WTC11 (cell line): ENCODE data around the gene RAB3B. TPM values are rescaled to one million over a fixed set of nuclear protein-coding genes. Genes with fewer than 3 reads are reported as not detected.
A peak's percentile ranks its signal among the peaks of the same experiment; 100 is the strongest.

Experiments used
- ATAC-seq: fragments of 200-7000 bp; cut with Tn5 transposase; 2 replicates; pipeline ENCODE4 v1.10.0; 2021; ENCODE audit warnings: mild to moderate bottlenecking, moderate library complexity
- CTCF ChIA-PET: fragments of 300-600 bp; sonication (Branson Sonifier 250); formaldehyde crosslinking; loops from one replicate; lab custom pipeline; 2021; ENCODE audit warnings: antibody characterized with exemption; lab: Charles Lee
- POLR2A ChIA-PET: fragments of 350-600 bp; sonication (Branson Sonifier 250); formaldehyde crosslinking; loops from one replicate; lab custom pipeline; 2021; ENCODE audit warnings: antibody characterized with exemption; lab: Charles Lee
- DNase-seq: peaks from one replicate; pipeline ENCODE4 v3.0.0; 2021; ENCODE audit warnings: low spot score
- H3K27ac Mint-ChIP-seq: 2 replicates; pipeline ENCODE4 v1.8.0; 2021; ENCODE audit warnings: mixed read lengths
- H3K27me3 Mint-ChIP-seq: 2 replicates; pipeline ENCODE4 v1.8.0; 2021; ENCODE audit warnings: low read depth, mild to moderate bottlenecking, moderate library complexity, mixed read lengths
- H3K36me3 Mint-ChIP-seq: 2 replicates; pipeline ENCODE4 v1.8.0; 2021; ENCODE audit warnings: mixed read lengths
- H3K4me1 Mint-ChIP-seq: 2 replicates; pipeline ENCODE4 v1.8.0; 2022; ENCODE audit warnings: mixed read lengths
- H3K4me3 Mint-ChIP-seq: 2 replicates; pipeline ENCODE4 v1.8.0; 2021; ENCODE audit warnings: mild to moderate bottlenecking, moderate library complexity, mixed read lengths
- H3K9me3 Mint-ChIP-seq: 2 replicates; pipeline ENCODE4 v1.8.0; 2021; ENCODE audit warnings: mixed read lengths
- ELF4 ChIP-seq: sonication (generic); formaldehyde crosslinking; IDR thresholded peaks from 2 replicates; pipeline ENCODE4 v1.8.1; 2022; ENCODE audit warnings: low read depth, mild to moderate bottlenecking, moderate library complexity, missing genetic modification reagents
- EMX1 ChIP-seq: fragments of 250-450 bp; sonication (Bioruptor Pico); IDR thresholded peaks from 2 replicates; pipeline ENCODE4 v1.8.0; 2021; ENCODE audit warnings: mild to moderate bottlenecking
- MYBL2 ChIP-seq: sonication (generic); formaldehyde crosslinking; IDR thresholded peaks from 2 replicates; pipeline ENCODE4 v1.8.1; 2023; ENCODE audit warnings: mild to moderate bottlenecking, moderate library complexity, missing genetic modification reagents
- PRRX2 ChIP-seq: fragments of 250-450 bp; sonication (Bioruptor Pico); IDR thresholded peaks from 2 replicates; pipeline ENCODE4 v1.8.0; 2021; ENCODE audit warnings: mild to moderate bottlenecking
- SMAD4 ChIP-seq: sonication (generic); formaldehyde crosslinking; IDR thresholded peaks from 2 replicates; pipeline ENCODE4 v1.8.0; 2022; ENCODE audit warnings: mild to moderate bottlenecking, missing genetic modification reagents
- SOX15 ChIP-seq: fragments of 250-450 bp; sonication (Bioruptor Pico); IDR thresholded peaks from 2 replicates; pipeline ENCODE4 v1.9.0; 2021; ENCODE audit warnings: mild to moderate bottlenecking
- SP1 ChIP-seq: sonication (generic); formaldehyde crosslinking; conservative IDR thresholded peaks from 2 replicates; pipeline ENCODE4 v1.8.1; 2022; ENCODE audit warnings: missing genetic modification reagents
- TCF7 ChIP-seq: sonication (generic); formaldehyde crosslinking; IDR thresholded peaks from 2 replicates; pipeline ENCODE4 v1.8.0; 2022; ENCODE audit warnings: mild to moderate bottlenecking, low read depth, missing genetic modification reagents, moderate library complexity
- TEAD1 ChIP-seq: sonication (generic); formaldehyde crosslinking; IDR thresholded peaks from 2 replicates; pipeline ENCODE4 v1.8.0; 2022; ENCODE audit warnings: mild to moderate bottlenecking, missing genetic modification reagents
- ZBTB21 ChIP-seq: sonication (generic); formaldehyde crosslinking; IDR thresholded peaks from 2 replicates; pipeline ENCODE4 v1.8.1; 2023; ENCODE audit warnings: mild to moderate bottlenecking, missing genetic modification reagents, borderline replicate concordance
- ZNF121 ChIP-seq: sonication (generic); formaldehyde crosslinking; IDR thresholded peaks from 2 replicates; pipeline ENCODE4 v1.8.0; 2023; ENCODE audit warnings: missing genetic modification reagents
- ZNF263 ChIP-seq: sonication (generic); formaldehyde crosslinking; IDR thresholded peaks from 2 replicates; pipeline ENCODE4 v1.8.1; 2022; ENCODE audit warnings: low read depth, mild to moderate bottlenecking, moderate library complexity, missing genetic modification reagents
- ZNF396 ChIP-seq: fragments of 250-450 bp; sonication (Bioruptor Pico); IDR thresholded peaks from 2 replicates; pipeline ENCODE4 v1.8.0; 2021; ENCODE audit warnings: mild to moderate bottlenecking, moderate library complexity, borderline replicate concordance
- ZNF416 ChIP-seq: fragments of 250-450 bp; sonication (Bioruptor Pico); IDR thresholded peaks from 2 replicates; pipeline ENCODE4 v1.9.0; 2021; ENCODE audit warnings: mild to moderate bottlenecking, inconsistent platforms
- ZNF671 ChIP-seq: fragments of 250-450 bp; sonication (Bioruptor Pico); IDR thresholded peaks from 2 replicates; pipeline ENCODE4 v1.8.0; 2021; ENCODE audit warnings: mild to moderate bottlenecking
- total RNA-seq: library from RNA; stranded (reverse); gene quantifications from 3 replicates; pipeline ENCODE4 v1.2.3, GENCODE V29; 2021
- TF ChIP-seq, protein P1 (sequence below): fragments of 250-450 bp; sonication (Bioruptor Pico); IDR thresholded peaks from 2 replicates; pipeline ENCODE4 v2.1.2; 2022; ENCODE audit warnings: mild to moderate bottlenecking, moderate library complexity
- TF ChIP-seq, protein P2 (sequence below): fragments of 250-450 bp; sonication (Bioruptor Pico); IDR thresholded peaks from 2 replicates; pipeline ENCODE4 v1.9.0; 2021; ENCODE audit warnings: moderate library complexity, mild to moderate bottlenecking, inconsistent platforms, borderline replicate concordance
- TF ChIP-seq, protein P3 (sequence below): sonication (generic); formaldehyde crosslinking; IDR thresholded peaks from 2 replicates; pipeline ENCODE4 v1.8.1; 2023; ENCODE audit warnings: mild to moderate bottlenecking, moderate library complexity, missing genetic modification reagents
- TF ChIP-seq, protein P4 (sequence below): sonication (generic); formaldehyde crosslinking; IDR thresholded peaks from 2 replicates; pipeline ENCODE4 v1.8.1; 2022; ENCODE audit warnings: mild to moderate bottlenecking, missing genetic modification reagents, moderate library complexity, borderline replicate concordance
- TF ChIP-seq, protein P5 (sequence below): sonication (generic); formaldehyde crosslinking; IDR thresholded peaks from 2 replicates; pipeline ENCODE4 v1.8.0; 2023; ENCODE audit warnings: missing genetic modification reagents, mild to moderate bottlenecking, borderline replicate concordance
- TF ChIP-seq, protein P6 (sequence below): sonication (generic); formaldehyde crosslinking; IDR thresholded peaks from 2 replicates; pipeline ENCODE4 v1.8.0; 2023; ENCODE audit warnings: missing genetic modification reagents

The RAB3B gene
- total RNA-seq, 1 experiment from 2014 or later: 36.9 TPM

DNA sequence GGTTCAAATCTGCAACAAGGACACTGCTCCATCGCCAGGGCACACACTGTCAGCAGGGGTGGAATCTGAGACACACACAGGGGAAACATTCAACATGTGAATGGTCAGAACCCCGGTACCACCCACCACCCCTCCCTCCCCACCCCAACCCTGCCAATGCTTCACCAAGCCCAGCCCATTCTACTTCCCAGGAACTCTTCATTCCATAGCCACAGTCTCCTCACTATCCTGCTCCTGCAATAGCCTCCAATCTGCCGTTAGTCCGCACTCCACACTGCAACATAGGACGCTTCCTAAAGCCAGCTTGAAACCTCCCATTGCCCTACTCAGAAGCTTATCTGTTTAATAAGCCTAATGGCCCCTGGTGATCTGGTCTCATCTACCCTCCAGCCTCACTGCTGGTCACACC, 7.5 kb upstream of the RAB3B start:
- no peak overlapping the region for H3K4me3 Mint-ChIP-seq
- H3K9me3 Mint-ChIP-seq: no peaks in the 10 kb centered on the region
- ATAC-seq (peak; percentile 85), DNase-seq (no peak)
- no peak for TF ChIP-seq TCF7 (CRISPR knock-in tag)
- TF ChIP-seq, protein P1, sequence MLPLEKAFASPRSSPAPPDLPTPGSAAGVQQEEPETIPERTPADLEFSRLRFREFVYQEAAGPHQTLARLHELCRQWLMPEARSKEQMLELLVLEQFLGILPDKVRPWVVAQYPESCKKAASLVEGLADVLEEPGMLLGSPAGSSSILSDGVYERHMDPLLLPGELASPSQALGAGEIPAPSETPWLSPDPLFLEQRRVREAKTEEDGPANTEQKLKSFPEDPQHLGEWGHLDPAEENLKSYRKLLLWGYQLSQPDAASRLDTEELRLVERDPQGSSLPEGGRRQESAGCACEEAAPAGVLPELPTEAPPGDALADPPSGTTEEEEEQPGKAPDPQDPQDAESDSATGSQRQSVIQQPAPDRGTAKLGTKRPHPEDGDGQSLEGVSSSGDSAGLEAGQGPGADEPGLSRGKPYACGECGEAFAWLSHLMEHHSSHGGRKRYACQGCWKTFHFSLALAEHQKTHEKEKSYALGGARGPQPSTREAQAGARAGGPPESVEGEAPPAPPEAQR (CRISPR knock-in tag): no peak
- TF ChIP-seq, protein P2, sequence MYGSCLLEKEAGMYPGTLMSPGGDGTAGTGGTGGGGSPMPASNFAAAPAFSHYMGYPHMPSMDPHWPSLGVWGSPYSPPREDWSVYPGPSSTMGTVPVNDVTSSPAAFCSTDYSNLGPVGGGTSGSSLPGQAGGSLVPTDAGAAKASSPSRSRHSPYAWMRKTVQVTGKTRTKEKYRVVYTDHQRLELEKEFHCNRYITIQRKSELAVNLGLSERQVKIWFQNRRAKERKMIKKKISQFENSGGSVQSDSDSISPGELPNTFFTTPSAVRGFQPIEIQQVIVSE (CRISPR knock-in tag): no peak
- TF ChIP-seq, protein P3, sequence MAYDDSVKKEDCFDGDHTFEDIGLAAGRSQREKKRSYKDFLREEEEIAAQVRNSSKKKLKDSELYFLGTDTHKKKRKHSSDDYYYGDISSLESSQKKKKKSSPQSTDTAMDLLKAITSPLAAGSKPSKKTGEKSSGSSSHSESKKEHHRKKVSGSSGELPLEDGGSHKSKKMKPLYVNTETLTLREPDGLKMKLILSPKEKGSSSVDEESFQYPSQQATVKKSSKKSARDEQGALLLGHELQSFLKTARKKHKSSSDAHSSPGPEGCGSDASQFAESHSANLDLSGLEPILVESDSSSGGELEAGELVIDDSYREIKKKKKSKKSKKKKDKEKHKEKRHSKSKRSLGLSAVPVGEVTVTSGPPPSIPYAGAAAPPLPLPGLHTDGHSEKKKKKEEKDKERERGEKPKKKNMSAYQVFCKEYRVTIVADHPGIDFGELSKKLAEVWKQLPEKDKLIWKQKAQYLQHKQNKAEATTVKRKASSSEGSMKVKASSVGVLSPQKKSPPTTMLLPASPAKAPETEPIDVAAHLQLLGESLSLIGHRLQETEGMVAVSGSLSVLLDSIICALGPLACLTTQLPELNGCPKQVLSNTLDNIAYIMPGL: no peak
- TF ChIP-seq MYBL2: no peak
- TF ChIP-seq ZNF416 (CRISPR knock-in tag): no peak
- TF ChIP-seq ELF4: no peak
- TF ChIP-seq SP1 (CRISPR knock-in tag): no peak
- peak overlapping the region; percentile 85 for H3K27ac Mint-ChIP-seq
- ChIA-PET CTCF (interaction anchor here (2.1 kb wide), 1 partner anchor 101 kb away, joined by 11 read pairs; no protein-coding TSS in a partner anchor), POLR2A (no interaction called here)
- H3K4me1 Mint-ChIP-seq: peaks cover 13% of the 10 kb centered on the region
- H3K27me3 Mint-ChIP-seq: peaks cover under 1% of the 10 kb centered on the region; the same call in 1 of the 2 replicates
- H3K36me3 Mint-ChIP-seq: no peaks in the 10 kb centered on the region

DNA sequence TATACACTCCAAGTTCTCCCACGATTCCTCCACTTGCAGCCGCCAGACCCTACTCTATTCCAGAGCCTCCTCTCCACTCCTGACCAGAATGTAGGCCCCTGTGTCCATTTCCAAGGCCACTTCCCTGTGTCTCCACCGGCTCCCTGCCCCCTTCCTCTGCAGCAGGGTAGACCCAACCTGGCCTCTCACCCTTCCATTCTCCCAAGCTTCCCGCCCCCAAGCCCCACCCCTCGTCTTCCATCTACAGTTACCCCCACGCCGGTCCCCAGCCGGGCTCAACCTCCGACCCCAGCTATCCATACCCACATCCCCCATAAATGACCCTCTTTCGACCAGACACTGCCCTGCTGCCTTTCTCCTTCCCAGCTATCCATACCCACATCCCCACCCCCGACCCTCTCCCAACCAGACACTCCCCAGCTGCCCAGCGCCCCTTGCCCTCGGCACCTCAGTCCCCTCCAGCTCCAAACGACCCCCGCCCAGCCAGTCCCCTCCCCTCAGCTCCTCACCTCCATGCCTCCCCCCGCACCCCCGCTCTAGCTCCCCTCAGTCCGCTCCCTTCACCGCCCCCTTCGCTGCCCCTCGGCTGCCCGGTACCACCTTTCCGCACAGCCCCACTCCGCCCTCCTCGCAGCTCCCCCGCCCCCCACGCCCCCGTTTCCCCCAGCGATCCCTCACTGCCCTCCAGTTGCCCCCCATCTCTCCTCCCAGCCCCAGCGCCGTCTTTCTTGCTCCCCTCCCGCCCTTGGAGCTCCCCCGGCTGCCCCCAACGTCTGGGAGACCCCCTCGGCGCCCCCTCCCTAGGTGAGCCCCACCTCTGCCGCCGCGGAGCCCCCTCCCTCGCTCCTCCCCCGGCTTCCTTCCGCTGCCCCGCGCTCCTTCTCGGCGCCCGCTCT, 670 bp downstream of the RAB3B start:
- H3K27me3 Mint-ChIP-seq: peaks cover 12% of the 10 kb centered on the region
- ChIA-PET CTCF (interaction anchor here (0.7 to 1.3 kb wide), 3 partner anchors 12 to 93 kb away, joined by 3 to 6 read pairs (median 4); no protein-coding TSS in a partner anchor), POLR2A (interaction anchor here (0.6 to 1.2 kb wide), 3 partner anchors 16 to 381 kb away, joined by 3 to 7 read pairs (median 4); partner anchors contain the start of genes BTF3L4 and TXNDC12)
- peaks cover 26% of the 10 kb centered on the region for H3K4me1 Mint-ChIP-seq
- no peak overlapping the region for H3K27ac Mint-ChIP-seq
- peak; percentile 43 for ATAC-seq
- H3K9me3 Mint-ChIP-seq: no peaks in the 10 kb centered on the region
- peaks cover 6% of the 10 kb centered on the region; the same call in 1 of the 2 replicates for H3K36me3 Mint-ChIP-seq
- peak; percentile 50 for DNase-seq
- peak overlapping the region; percentile 82 for H3K4me3 Mint-ChIP-seq
- TF ChIP-seq ZBTB21 (CRISPR knock-in tag) (no peak), SOX15 (no peak), ZNF121 (CRISPR knock-in tag) (no peak), EMX1 (CRISPR knock-in tag) (no peak), ZNF671 (CRISPR knock-in tag) (no peak), ZNF396 (CRISPR knock-in tag) (no peak), PRRX2 (CRISPR knock-in tag) (no peak), TEAD1 (no peak), ZNF263 (CRISPR knock-in tag) (no peak), SMAD4 (CRISPR knock-in tag) (no peak)
- TF ChIP-seq, protein P4, sequence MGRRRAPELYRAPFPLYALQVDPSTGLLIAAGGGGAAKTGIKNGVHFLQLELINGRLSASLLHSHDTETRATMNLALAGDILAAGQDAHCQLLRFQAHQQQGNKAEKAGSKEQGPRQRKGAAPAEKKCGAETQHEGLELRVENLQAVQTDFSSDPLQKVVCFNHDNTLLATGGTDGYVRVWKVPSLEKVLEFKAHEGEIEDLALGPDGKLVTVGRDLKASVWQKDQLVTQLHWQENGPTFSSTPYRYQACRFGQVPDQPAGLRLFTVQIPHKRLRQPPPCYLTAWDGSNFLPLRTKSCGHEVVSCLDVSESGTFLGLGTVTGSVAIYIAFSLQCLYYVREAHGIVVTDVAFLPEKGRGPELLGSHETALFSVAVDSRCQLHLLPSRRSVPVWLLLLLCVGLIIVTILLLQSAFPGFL (CRISPR knock-in tag): no peak
- TF ChIP-seq, protein P5, sequence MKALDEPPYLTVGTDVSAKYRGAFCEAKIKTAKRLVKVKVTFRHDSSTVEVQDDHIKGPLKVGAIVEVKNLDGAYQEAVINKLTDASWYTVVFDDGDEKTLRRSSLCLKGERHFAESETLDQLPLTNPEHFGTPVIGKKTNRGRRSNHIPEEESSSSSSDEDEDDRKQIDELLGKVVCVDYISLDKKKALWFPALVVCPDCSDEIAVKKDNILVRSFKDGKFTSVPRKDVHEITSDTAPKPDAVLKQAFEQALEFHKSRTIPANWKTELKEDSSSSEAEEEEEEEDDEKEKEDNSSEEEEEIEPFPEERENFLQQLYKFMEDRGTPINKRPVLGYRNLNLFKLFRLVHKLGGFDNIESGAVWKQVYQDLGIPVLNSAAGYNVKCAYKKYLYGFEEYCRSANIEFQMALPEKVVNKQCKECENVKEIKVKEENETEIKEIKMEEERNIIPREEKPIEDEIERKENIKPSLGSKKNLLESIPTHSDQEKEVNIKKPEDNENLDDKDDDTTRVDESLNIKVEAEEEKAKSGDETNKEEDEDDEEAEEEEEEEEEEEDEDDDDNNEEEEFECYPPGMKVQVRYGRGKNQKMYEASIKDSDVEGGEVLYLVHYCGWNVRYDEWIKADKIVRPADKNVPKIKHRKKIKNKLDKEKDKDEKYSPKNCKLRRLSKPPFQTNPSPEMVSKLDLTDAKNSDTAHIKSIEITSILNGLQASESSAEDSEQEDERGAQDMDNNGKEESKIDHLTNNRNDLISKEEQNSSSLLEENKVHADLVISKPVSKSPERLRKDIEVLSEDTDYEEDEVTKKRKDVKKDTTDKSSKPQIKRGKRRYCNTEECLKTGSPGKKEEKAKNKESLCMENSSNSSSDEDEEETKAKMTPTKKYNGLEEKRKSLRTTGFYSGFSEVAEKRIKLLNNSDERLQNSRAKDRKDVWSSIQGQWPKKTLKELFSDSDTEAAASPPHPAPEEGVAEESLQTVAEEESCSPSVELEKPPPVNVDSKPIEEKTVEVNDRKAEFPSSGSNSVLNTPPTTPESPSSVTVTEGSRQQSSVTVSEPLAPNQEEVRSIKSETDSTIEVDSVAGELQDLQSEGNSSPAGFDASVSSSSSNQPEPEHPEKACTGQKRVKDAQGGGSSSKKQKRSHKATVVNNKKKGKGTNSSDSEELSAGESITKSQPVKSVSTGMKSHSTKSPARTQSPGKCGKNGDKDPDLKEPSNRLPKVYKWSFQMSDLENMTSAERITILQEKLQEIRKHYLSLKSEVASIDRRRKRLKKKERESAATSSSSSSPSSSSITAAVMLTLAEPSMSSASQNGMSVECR (CRISPR knock-in tag): no peak
- TF ChIP-seq, protein P6, sequence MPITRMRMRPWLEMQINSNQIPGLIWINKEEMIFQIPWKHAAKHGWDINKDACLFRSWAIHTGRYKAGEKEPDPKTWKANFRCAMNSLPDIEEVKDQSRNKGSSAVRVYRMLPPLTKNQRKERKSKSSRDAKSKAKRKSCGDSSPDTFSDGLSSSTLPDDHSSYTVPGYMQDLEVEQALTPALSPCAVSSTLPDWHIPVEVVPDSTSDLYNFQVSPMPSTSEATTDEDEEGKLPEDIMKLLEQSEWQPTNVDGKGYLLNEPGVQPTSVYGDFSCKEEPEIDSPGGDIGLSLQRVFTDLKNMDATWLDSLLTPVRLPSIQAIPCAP: no peak
